ENCODE results near the gene PTPN6.

PTPN6 gene

GRCh38 chr12:6970096-6970527, 19.0 kb downstream of the PTPN6 start:
- Histone ChIP-seq H3K4me2 (ENCODE audit: low read depth, low read length, poor library complexity, severe bottlenecking) (peak overlapping the region; percentile 99), H3K4me3 (ENCODE audit: low read length, poor library complexity, severe bottlenecking) (peak overlapping the region; percentile 89), H3K4me1 (ENCODE audit: insufficient read depth, low read length, poor library complexity, severe bottlenecking) (peaks cover 28% of the 10 kb centered on the region), H3K9ac (ENCODE audit: low read depth, low read length, poor library complexity, severe bottlenecking) (peak overlapping the region; percentile 96), H3K9me3 (ENCODE audit: insufficient read depth, low read depth, low read length) (no peaks in the 10 kb centered on the region), H2AFZ (ENCODE audit: low read length) (0 out of 2 replicates have a peak overlapping the region, but pooled peaks have one; percentile 44), H3K79me2 (ENCODE audit: insufficient read depth, low read length) (peaks cover 62% of the 10 kb centered on the region), H3F3A (ENCODE audit: low read depth) (peaks cover 9% of the 10 kb centered on the region), H3K27me3 (ENCODE audit: insufficient read depth, low read length, poor library complexity, severe bottlenecking) (no peaks in the 10 kb centered on the region), H4K20me1 (ENCODE audit: insufficient read depth, low read length, poor library complexity, severe bottlenecking) (peaks cover 17% of the 10 kb centered on the region), H3K36me3 (ENCODE audit: insufficient read depth, low read length) (peaks cover 37% of the 10 kb centered on the region; the same call in 1 of the 2 replicates), H3K9me2 (replicated peaks; ENCODE audit: low read depth, low read length) (no peaks in the 10 kb centered on the region)
- TF ChIP-seq CTCF (conservative IDR thresholded peaks at IDR 0.05; ENCODE audit: low read length), result no peak
- TF ChIP-seq EZH2phosphoT487 (IDR thresholded peaks at IDR 0.05; ENCODE audit: borderline replicate concordance), result no peak

GRCh38 chr12:6974180-6974579, 23.0 kb downstream of the PTPN6 start:
- H3K4me2 ChIP-seq (ENCODE audit: low read depth, low read length, poor library complexity, severe bottlenecking), result no peak overlapping the region

GRCh38 chr12:6975297-6976032, 24.3 kb downstream of the PTPN6 start:
- Histone ChIP-seq H3K4me3 (ENCODE audit: low read length, poor library complexity, severe bottlenecking) (no peak overlapping the region), H3K4me2 (ENCODE audit: low read depth, low read length, poor library complexity, severe bottlenecking) (no peak overlapping the region), H3K9me3 (ENCODE audit: insufficient read depth, low read depth, low read length) (no peaks in the 10 kb centered on the region), H4K20me1 (ENCODE audit: insufficient read depth, low read length, poor library complexity, severe bottlenecking) (no peaks in the 10 kb centered on the region), H3K9ac (ENCODE audit: low read depth, low read length, poor library complexity, severe bottlenecking) (no peak overlapping the region), H3F3A (ENCODE audit: low read depth) (no peaks in the 10 kb centered on the region; the same call in 1 of the 2 replicates), H3K4me1 (ENCODE audit: insufficient read depth, low read length, poor library complexity, severe bottlenecking) (peaks cover 13% of the 10 kb centered on the region), H3K79me2 (ENCODE audit: insufficient read depth, low read length) (peaks cover 26% of the 10 kb centered on the region), H3K27me3 (ENCODE audit: insufficient read depth, low read length, poor library complexity, severe bottlenecking) (no peaks in the 10 kb centered on the region), H2AFZ (ENCODE audit: low read length) (no peak overlapping the region), H3K36me3 (ENCODE audit: insufficient read depth, low read length) (peaks cover 51% of the 10 kb centered on the region; the same call in 1 of the 2 replicates), H3K9me2 (replicated peaks; ENCODE audit: low read depth, low read length) (no peaks in the 10 kb centered on the region)
- TF ChIP-seq CTCF (conservative IDR thresholded peaks at IDR 0.05; ENCODE audit: low read length) (no peak), EZH2phosphoT487 (IDR thresholded peaks at IDR 0.05; ENCODE audit: borderline replicate concordance) (no peak)

More at GRCh38 chr12:6974180-6974579, 23.0 kb downstream of the PTPN6 start:
- Histone ChIP-seq H3K27me3 (ENCODE audit: insufficient read depth, low read length, poor library complexity, severe bottlenecking) (no peaks in the 10 kb centered on the region), H3K9ac (ENCODE audit: low read depth, low read length, poor library complexity, severe bottlenecking) (no peak overlapping the region), H3K36me3 (ENCODE audit: insufficient read depth, low read length) (peaks cover 50% of the 10 kb centered on the region; the same call in 1 of the 2 replicates), H3K9me3 (ENCODE audit: insufficient read depth, low read depth, low read length) (no peaks in the 10 kb centered on the region), H3K4me3 (ENCODE audit: low read length, poor library complexity, severe bottlenecking) (no peak overlapping the region), H3K4me1 (ENCODE audit: insufficient read depth, low read length, poor library complexity, severe bottlenecking) (peaks cover 15% of the 10 kb centered on the region), H4K20me1 (ENCODE audit: insufficient read depth, low read length, poor library complexity, severe bottlenecking) (peaks cover 3% of the 10 kb centered on the region), H3K79me2 (ENCODE audit: insufficient read depth, low read length) (peaks cover 39% of the 10 kb centered on the region), H2AFZ (ENCODE audit: low read length) (no peak overlapping the region), H3F3A (ENCODE audit: low read depth) (no peaks in the 10 kb centered on the region; the same call in 1 of the 2 replicates), H3K9me2 (replicated peaks; ENCODE audit: low read depth, low read length) (no peaks in the 10 kb centered on the region)
- TF ChIP-seq CTCF (conservative IDR thresholded peaks at IDR 0.05; ENCODE audit: low read length) (no peak), EZH2phosphoT487 (IDR thresholded peaks at IDR 0.05; ENCODE audit: borderline replicate concordance) (no peak)

Data from Loucy (cell line).